Spleen (tissue), 11 donors: ENCODE data around the gene PPARGC1A. TPM values are rescaled to one million over a fixed set of nuclear protein-coding genes. Genes with fewer than 3 reads are reported as not detected.

ENCODE experiments used
- DNase-seq: peaks from one replicate; pipeline ENCODE4 v3.0.0-alpha.2; 2020
- H3K27ac ChIP-seq, 8 donors: fragments of 200-600 bp; sonication (generic) in 7 of 8; 1 replicate in 4 of 8; 2 replicates in 4 of 8; pipeline versions ENCODE4 v1.5.0 to v1.8.0; 2016 to 2021; ENCODE audit warnings: inconsistent platforms in 4 of 8, mild to moderate bottlenecking in 4 of 8, moderate library complexity in 1 of 8
- H3K27me3 ChIP-seq, 7 donors: fragments of 200-600 bp; sonication (generic) in 6 of 7; replicated peaks in 1 of 7; 1 replicate in 4 of 7; 2 replicates in 3 of 7; pipeline versions ENCODE4 v1.5.0 to v1.8.0; 2016 to 2021; ENCODE audit warnings: inconsistent platforms in 3 of 7, mild to moderate bottlenecking in 1 of 7
- H3K36me3 ChIP-seq, 6 donors: fragments of 200-600 bp; sonication (generic) in 5 of 6; 1 replicate in 4 of 6; 2 replicates in 2 of 6; pipeline versions ENCODE4 v1.5.0 to v1.8.0; 2016 to 2021; ENCODE audit warnings: inconsistent platforms in 2 of 6
- H3K4me1 ChIP-seq, 6 donors: fragments of 200-600 bp; sonication (generic) in 5 of 6; 1 replicate in 3 of 6; 2 replicates in 3 of 6; pipeline versions ENCODE4 v1.5.0 to v1.8.0; 2016 to 2021; ENCODE audit warnings: inconsistent platforms in 3 of 6
- H3K4me3 ChIP-seq, 8 donors: fragments of 200-600 bp; sonication (generic) in 7 of 8; 1 replicate in 4 of 8; 2 replicates in 4 of 8; pipeline versions ENCODE4 v1.5.0 to v1.8.0; 2016 to 2021; ENCODE audit warnings: inconsistent platforms in 4 of 8, mild to moderate bottlenecking in 4 of 8, moderate library complexity in 2 of 8
- H3K9me3 ChIP-seq, 8 donors: fragments of 200-600 bp; sonication (generic) in 7 of 8; 1 replicate in 4 of 8; 2 replicates in 4 of 8; pipeline versions ENCODE4 v1.5.0 to v1.8.0; 2016 to 2021; ENCODE audit warnings: inconsistent platforms in 4 of 8
- POLR2A ChIP-seq, 3 donors: fragments of 450-650 bp; IDR thresholded peaks; one replicate each; pipeline ENCODE4 v1.5.1; 2017; ENCODE audit warnings: antibody characterized with exemption in 3 of 3, mild to moderate bottlenecking in 1 of 3
- POLR2AphosphoS5 ChIP-seq, 3 donors: sonication (generic); formaldehyde crosslinking; IDR thresholded peaks; one replicate each; pipeline ENCODE4 v1.5.1; 2017; ENCODE audit warnings: antibody characterized with exemption in 3 of 3
- WGBS, 5 donors: extraction: QIAGEN DNeasy Blood & Tissue Kit in 3 of 5; methylation state at CpG; one replicate each; pipeline versions ENCODE4 v1.1.5 to v1.1.7; 2013 to 2018; 5-methylcytosine and 5-hydroxymethylcytosine counted together
- intact Hi-C: fragments of 100-400 bp; cut with DNase I; formaldehyde crosslinking; loops from one replicate; pipeline ENCODE4 v1.15.0; 2023; ENCODE audit warnings: low total_unique reads
- polyA plus RNA-seq, 3 donors: library from polyadenylated mRNA; stranded (reverse); fragments of 200-250 nt; gene quantifications; one replicate each; pipeline ENCODE4 v1.2.1, GENCODE V29; 2013
- total RNA-seq, 7 donors: library from RNA; depleted of rRNA in 3 of 7; stranded (reverse); fragments of >200 nt in 3 of 7; fragmentation: NEBNext Ultra II Directional in 4 of 7; extraction: Animal tissue kit (Norgen Biotek cat#: 25700) in 4 of 7; gene quantifications; one replicate each; pipeline versions ENCODE4 v1.1.0 to v1.2.1, GENCODE V29; 2016 to 2021
- TF ChIP-seq, protein P1 (sequence below), 11 experiments: fragments of 200-600 bp in 7 of 11; fragments of 450-650 bp in 4 of 11; sonication (generic) in 4 of 11; IDR thresholded peaks in 8 of 11; conservative IDR thresholded peaks in 3 of 11; 1 replicate in 7 of 11; 2 replicates in 4 of 11; pipeline versions ENCODE4 v1.4.0 to v1.8.0; 2016 to 2021; ENCODE audit warnings: antibody characterized with exemption in 11 of 11, inconsistent platforms in 4 of 11, mild to moderate bottlenecking in 1 of 11
- donor health status: healthy with polysubstance abuse.
- donor health status: DM: no; HTN: no; CAD: no; lungs with moderate emphysema.
- donor health status: DM: no; HTN: no; CAD: no.
- donor health status: Bipolar disorder and iron deficiency.
- donor health status: healthy.
- donor health status: DM: no; HTN: no; CAD: no.
- donor health status: DM: yes; HTN: yes; CAD: no.

Gene PPARGC1A
- total and polyA plus RNA-seq, 10 donors: 0.32 to 7.3 (median 2.6) TPM

- peaks cover 0 to 4% (median 0%) of the 10 kb centered on the region in 7 donors for H3K27me3 ChIP-seq
- H3K4me1 ChIP-seq: peaks cover 0 to 3% (median under 1%) of the 10 kb centered on the region in 6 donors
- H3K27ac ChIP-seq: no peak overlapping the region
- no peak for TF ChIP-seq POLR2A (IDR thresholded peaks at IDR 0.05)
- TF ChIP-seq POLR2AphosphoS5 (IDR thresholded peaks at IDR 0.05): no peak
- TF ChIP-seq, protein P1, sequence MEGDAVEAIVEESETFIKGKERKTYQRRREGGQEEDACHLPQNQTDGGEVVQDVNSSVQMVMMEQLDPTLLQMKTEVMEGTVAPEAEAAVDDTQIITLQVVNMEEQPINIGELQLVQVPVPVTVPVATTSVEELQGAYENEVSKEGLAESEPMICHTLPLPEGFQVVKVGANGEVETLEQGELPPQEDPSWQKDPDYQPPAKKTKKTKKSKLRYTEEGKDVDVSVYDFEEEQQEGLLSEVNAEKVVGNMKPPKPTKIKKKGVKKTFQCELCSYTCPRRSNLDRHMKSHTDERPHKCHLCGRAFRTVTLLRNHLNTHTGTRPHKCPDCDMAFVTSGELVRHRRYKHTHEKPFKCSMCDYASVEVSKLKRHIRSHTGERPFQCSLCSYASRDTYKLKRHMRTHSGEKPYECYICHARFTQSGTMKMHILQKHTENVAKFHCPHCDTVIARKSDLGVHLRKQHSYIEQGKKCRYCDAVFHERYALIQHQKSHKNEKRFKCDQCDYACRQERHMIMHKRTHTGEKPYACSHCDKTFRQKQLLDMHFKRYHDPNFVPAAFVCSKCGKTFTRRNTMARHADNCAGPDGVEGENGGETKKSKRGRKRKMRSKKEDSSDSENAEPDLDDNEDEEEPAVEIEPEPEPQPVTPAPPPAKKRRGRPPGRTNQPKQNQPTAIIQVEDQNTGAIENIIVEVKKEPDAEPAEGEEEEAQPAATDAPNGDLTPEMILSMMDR (IDR thresholded peaks at IDR 0.05 in 8 of 11, conservative IDR thresholded peaks at IDR 0.05 in 3 of 11): no peak
- no peak for DNase-seq
- no peaks in the 10 kb centered on the region for H3K9me3 ChIP-seq
- no peak overlapping the region for H3K4me3 ChIP-seq
- intact Hi-C loops: no loop called here
- no peaks in the 10 kb centered on the region for H3K36me3 ChIP-seq
Measured at GRCh38 chr4:23884261-23884660, 5.6 kb downstream of the PPARGC1A start.

GRCh38 chr4:23882976-23883531, 6.8 kb downstream of the PPARGC1A start:
- H3K9me3 ChIP-seq: no peaks in the 10 kb centered on the region
- DNase-seq: no peak
- no peaks in the 10 kb centered on the region for H3K36me3 ChIP-seq
- H3K27ac ChIP-seq: no peak overlapping the region
- 85 to 96% (median 90%) methylated on average over 5 of the region's 5 CpGs for WGBS, 5 donors
- no peak overlapping the region for H3K4me3 ChIP-seq
- intact Hi-C loops: no loop called here
- no peak for TF ChIP-seq POLR2AphosphoS5 (IDR thresholded peaks at IDR 0.05)
- TF ChIP-seq POLR2A (IDR thresholded peaks at IDR 0.05): no peak
- TF ChIP-seq, protein P1 (IDR thresholded peaks at IDR 0.05 in 8 of 11, conservative IDR thresholded peaks at IDR 0.05 in 3 of 11): no peak
- H3K27me3 ChIP-seq: no peaks in the 10 kb centered on the region
- H3K4me1 ChIP-seq: peaks cover 0 to 3% (median 0%) of the 10 kb centered on the region in 6 donors

GRCh38 chr4:23881674-23882337, 8.0 kb downstream of the PPARGC1A start:
- intact Hi-C loops: no loop called here
- Histone ChIP-seq H3K36me3 (no peaks in the 10 kb centered on the region), H3K4me3 (no peak overlapping the region), H3K9me3 (no peaks in the 10 kb centered on the region), H3K4me1 (peaks cover 0 to 3% (median 0%) of the 10 kb centered on the region in 6 donors), H3K27ac (no peak overlapping the region), H3K27me3 (no peaks in the 10 kb centered on the region)
- no peak for TF ChIP-seq POLR2A (IDR thresholded peaks at IDR 0.05)
- TF ChIP-seq POLR2AphosphoS5 (IDR thresholded peaks at IDR 0.05): no peak
- TF ChIP-seq, protein P1 (IDR thresholded peaks at IDR 0.05 in 8 of 11, conservative IDR thresholded peaks at IDR 0.05 in 3 of 11): no peak
- DNase-seq: no peak
- 83 to 91% (median 87%) methylated on average over 8 of the region's 8 CpGs for WGBS, 5 donors

GRCh38 chr4:23881052-23881501, 8.8 kb downstream of the PPARGC1A start:
- Histone ChIP-seq H3K27ac (no peak overlapping the region), H3K9me3 (no peaks in the 10 kb centered on the region), H3K36me3 (no peaks in the 10 kb centered on the region), H3K4me3 (no peak overlapping the region), H3K27me3 (no peaks in the 10 kb centered on the region), H3K4me1 (peaks cover 0 to 3% (median 0%) of the 10 kb centered on the region in 6 donors)
- DNase-seq: no peak
- 34 to 48% (median 42%) methylated on average over 5 of the region's 5 CpGs for WGBS, 5 donors
- TF ChIP-seq POLR2A (IDR thresholded peaks at IDR 0.05): no peak
- TF ChIP-seq, protein P1 (IDR thresholded peaks at IDR 0.05 in 8 of 11, conservative IDR thresholded peaks at IDR 0.05 in 3 of 11): no peak
- TF ChIP-seq POLR2AphosphoS5 (IDR thresholded peaks at IDR 0.05): no peak
- intact Hi-C loops: no loop called here
